ENCODE results near the gene GABARAPL2. TPM values are rescaled to one million over a fixed set of nuclear protein-coding genes. Genes with fewer than 3 reads are reported as not detected.
"Not testable (repeated sequence)": the region's sequence is repeated elsewhere in the genome, so short reads cannot be mapped to it uniquely, and the experiment has no call there.

Gene GABARAPL2, protein sequence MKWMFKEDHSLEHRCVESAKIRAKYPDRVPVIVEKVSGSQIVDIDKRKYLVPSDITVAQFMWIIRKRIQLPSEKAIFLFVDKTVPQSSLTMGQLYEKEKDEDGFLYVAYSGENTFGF
- 31.3 and 34.8 TPM in 2 replicates for total RNA-seq (2014; rRNA removed; shearing (Covaris generic))
- 23.2 and 27.1 TPM in 2 replicates for polyA plus RNA-seq (2014; cell fraction: nucleus; rRNA removed)

DNA sequence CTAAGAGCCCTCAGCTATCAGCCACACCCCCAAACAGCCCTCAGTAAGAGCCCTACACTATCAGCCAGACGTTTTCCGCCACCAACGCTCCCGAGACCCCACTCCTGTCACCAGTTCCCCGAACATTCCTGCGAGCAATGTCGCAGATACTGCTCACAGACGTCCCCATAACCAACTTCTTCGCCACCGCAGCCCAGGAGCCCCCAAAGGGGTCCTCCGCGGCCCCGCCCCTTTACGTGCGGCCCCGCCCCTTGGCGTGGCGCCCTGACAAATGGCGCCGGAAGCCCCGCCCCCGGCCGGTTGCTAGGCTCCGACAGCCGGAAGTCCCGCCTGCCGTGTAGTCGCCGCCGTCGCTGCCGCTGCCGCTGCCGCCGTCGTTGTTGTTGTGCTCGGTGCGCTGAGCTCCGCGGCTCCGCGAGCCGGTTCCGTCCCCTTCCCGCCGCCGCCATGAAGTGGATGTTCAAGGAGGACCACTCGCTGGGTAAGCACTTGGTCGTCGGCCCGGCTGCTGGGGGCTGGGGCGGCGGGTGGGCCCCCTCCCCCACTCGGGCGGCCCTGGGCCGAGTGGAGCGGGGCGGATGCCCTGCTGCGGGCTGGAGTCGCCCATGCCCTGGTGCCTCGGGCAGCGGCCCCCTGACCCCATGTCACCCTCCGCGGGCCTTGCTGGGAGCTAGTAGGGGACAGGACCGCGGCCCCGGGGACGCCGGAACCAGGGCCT is at the start of gene GABARAPL2:
GABARAPL2 (plus strand) TSS at position 340 of the 718 bp plus-strand sequence; CDS start at position 448, 108 bp downstream.
- DNase-seq (ENCODE audit: extremely low read depth, low read depth): peak; percentile 56

DNA sequence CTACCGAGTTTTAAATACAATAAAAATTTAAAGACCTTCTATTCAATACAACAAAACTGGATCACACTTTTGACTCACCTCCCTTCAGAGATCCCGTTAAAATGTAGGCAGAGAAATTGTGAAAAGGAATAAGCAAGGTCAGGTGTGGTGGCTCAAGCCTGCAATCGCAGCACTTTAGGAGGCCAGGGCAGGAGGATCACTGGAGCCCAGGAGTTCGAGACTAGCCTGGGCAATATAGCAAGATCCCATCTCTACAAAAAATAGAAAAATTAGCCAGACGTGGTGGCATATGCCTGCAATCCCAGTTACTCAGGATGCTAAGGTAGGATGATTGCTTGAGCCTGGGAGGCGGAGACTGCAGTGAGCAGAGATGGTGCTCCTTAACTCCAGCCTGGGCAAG is 47.0 kb upstream of the GABARAPL2 start:
- DNase-seq (ENCODE audit: extremely low read depth, low read depth): no peak

DNA sequence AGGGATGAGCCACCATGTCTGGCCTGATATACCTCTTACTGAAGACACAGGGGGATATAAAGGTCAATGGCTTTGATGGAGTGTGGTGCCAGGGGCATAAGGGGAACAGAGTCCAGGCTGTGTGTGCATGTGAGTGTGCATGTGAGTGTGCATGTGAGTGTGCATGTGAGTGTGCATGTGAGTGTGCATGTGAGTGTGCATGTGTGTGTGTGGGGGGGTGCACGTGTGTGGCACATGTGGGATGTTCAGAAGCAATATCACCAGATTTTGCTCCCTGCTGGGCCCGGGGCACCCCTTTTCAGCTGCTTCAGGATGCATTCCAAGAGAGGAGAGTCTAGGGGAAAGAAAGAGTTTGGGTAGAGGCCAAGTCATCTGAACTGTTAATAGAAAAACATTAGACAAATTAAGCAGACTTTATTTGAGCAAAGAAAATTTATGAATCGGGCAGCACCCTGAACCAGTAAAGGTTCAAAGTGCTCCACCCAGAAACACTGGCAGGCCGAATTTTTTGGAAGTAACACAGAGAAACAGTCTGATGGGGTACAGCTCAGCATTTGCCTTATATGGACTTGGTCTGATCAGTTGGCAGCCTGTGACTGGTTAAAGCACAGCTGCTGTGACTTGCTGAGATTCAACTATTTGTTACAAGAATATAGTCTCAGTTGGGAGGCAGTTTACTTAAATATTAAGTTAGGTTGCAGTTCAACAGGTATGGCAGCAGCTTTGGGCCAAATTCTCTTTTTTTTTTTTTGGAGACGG is 40.0 kb upstream of the GABARAPL2 start:
- no peak for DNase-seq (ENCODE audit: extremely low read depth, low read depth)

DNA sequence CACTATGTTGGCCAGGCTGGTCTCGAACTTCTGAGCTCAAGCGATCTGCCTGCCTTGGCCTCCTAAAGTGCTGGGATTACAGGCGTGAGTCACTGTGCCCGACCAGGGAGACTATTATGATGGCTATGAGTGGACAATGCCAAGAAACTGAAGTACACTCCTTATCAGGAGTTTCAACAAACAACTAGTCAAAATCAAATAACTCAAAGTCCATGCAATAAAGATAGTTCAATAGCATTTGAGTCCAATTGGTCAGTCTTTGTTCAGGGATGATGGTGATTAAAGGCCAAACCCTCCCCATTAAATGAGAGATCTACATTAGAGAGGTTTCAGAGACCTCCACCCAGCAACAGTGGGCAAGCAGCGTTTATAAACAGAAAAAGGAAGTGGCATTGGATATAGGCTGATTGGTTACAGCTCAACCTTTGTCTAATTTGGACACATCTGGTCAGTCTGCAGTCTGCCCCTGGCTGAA is 38.3 kb upstream of the GABARAPL2 start:
- no peak for DNase-seq (ENCODE audit: extremely low read depth, low read depth)

DNA sequence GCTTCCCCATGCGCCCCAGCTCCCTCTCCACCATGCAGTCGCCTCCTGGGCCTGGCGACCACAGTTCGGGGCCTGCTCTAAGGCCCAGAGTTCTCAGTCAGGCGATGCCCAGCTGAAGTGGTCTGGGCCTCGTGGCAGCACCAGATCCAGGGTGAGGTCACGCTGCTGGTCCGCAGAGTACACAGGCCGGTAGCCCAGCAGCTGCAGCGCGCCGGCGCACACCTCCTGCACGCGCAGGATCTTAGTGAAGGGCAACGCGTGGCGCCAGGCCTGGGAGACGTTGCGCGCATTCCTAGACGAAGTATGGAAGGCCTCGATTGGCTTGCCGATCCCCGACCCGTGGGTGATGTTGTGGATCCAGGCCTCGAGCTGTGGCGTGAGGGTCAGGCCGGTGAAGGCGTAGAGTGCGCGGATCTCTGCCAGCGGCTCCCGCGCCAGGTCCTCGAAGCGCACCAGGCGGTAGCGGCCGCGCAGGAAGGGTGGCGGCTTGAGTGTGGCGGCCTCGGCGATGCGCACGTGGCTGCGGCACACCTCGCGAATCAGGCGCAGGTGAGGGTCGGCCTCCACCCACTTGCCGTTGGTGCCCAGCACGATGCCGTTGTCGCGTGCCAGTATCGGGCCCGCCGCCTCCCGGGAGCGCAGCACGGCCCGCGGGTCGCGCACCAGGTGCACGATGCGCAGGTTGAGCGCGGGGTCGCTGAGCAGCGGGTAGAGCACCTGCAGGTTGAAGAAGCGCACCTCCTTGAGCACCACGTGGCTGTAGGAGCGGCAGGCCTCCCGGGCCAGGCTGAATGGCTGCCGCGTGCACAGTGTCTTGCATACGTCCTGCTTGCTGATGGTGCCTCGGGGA is 36.9 kb upstream of the GABARAPL2 start:
- DNase-seq (ENCODE audit: extremely low read depth, low read depth): no peak

DNA sequence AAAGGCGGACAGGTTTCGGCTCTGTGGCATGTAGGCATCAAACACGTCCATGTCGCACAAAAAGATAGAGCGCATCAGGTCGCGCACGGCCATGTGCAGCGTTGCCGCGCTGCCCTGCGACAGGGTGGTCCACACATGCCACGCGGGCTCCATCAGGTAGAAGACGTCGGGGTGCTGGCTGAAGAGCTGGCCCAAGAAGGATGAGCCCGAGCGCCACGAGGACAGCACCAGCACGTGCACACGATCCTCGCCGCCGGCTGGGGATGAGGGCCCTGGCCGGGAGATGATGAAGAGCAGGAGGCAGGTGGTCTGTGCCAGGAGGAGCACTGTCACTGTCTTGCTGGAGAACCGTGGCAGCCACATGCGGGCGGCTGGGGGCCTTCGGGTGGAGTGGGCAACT is 36.2 kb upstream of the GABARAPL2 start:
- no peak for DNase-seq (ENCODE audit: extremely low read depth, low read depth)

DNA sequence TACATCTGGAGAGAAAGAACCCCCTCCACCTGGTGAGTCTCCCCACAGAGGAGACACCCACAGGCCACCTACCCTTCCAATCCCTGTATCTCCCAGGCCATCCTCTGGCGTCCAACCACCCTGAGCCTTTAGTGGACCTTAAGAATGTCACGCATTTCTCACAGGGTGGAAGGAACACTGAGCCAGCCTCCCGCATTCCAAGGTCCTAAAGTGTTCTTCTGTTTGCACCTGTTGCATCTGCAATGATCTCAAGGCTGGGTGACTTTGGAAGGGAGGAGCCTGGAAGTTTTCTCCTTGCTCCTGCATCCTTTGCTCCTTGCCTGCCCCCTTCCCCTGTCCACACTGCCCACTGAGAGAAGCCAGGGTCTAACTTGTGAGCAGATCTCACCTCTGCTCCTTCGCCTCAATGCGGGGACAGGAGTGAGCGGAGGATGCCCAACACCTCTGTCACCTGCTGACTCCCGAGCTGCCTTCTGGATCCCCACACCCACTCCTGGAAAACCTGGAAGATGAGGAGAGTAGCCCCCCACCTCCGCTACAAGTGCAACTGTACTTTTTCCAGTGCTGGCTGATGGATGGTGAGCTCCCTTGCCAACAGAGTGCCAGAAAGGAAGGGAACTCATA is 33.9 kb upstream of the GABARAPL2 start:
- DNase-seq (ENCODE audit: extremely low read depth, low read depth): no peak

DNA sequence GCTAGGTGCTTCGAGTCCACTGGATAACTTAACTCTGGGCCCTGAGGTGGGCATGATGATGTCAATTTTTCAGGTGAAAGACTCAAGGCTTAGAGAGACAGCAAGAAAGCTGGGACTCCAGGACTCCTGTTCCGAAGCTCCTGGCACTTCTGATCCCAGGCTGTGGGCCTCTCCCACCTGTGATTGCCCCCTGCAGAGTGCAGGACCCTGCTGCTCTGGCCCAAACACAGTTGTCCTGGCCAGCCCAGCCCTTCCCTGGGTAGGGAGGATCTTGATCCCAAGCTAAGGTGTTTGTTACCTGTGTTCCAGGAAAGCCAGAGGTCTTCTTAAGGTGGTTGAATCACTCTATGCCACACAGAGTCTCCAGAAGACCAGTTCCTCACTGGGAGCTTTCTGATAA is 33.4 kb upstream of the GABARAPL2 start:
- no peak for DNase-seq (ENCODE audit: extremely low read depth, low read depth)

DNA sequence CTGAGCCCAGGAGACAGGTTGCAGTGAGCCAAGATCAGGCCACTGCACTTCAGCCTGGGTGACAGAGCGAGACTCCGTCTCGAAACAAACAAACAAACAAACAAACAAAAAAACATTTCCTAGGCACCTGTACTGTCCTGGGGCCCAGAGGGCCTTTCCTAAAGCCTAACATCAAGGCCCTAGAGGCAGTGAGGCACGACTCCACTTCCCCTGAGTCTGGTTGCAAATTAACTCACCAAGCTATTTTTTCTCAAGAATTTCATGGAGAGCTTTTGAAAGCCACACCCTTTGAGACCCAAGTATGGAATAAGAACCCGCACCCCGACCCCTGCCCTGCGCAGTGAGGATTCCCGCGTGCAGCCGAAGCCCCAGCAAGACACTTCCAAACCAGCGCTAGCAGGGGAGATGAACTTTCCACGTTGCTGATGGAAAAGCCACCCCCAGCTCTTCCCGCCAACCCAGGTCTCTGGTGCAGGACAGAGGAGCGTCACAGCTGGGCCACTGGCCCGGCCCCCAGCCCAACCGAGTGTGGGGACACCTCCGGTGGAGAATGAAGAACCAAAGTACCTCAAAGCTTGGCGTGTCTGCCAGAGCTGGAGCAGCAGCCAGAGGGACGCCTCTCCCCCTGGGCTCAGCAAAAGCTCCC is 31.5 kb upstream of the GABARAPL2 start:
- no peak for DNase-seq (ENCODE audit: extremely low read depth, low read depth)

DNA sequence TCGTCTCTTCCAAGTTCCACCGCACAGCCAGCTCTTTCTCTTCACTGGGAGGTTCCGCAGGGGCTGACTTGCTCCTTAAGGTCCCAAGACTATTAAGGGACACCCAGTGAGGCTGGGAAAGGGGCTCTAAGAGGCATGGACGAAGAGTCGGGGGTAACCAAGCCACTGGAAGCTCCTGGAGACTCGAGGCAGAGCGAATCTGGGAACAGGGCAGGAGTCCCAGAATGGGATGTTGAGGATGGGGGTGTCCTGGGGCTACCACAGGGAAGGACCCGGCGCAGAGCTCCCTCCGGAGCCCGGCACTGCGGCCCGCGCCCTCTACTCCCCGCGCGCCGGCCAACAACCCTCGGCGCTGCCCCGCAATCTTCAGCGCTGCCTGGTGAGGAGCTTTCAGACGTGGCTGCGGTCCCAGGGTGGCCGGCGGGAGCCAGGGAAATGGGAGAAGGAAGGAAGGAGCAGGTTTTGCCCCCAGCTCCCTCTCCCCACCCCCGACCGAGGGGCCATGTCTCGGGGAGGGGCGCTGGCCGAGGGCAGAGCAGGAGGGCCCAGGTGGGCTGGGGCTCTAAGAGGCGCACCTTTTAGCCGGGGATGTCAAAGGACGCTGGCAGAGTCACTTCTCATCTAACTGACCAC is 30.9 kb upstream of the GABARAPL2 start:
- no peak for DNase-seq (ENCODE audit: extremely low read depth, low read depth)

DNA sequence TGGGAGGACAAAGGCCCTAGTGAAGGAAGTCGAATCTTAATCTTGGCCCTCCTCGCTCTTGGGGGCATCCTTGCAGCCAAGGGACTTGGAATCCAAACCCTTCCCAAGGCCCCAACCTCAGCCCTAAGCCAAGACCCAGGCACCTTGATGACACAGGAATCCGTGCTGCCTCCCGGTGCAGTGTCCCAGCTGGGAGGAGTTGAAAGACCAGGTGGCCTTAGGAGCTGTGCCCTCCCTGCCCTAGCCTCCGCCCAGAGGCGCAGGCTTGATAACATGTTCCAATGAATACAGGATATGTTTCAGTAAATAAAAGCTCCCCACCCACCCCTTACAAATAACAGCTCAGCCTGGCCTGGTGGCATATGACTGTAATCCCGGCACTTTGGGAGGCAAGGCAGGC is 30.3 kb upstream of the GABARAPL2 start, which contains the start of gene CHST5:
CHST5 (minus strand) TSS at position 208 of the 400 bp plus-strand sequence. CDS start 5,724 bp downstream, outside the sequence.
- no peak for DNase-seq (ENCODE audit: extremely low read depth, low read depth)

DNA sequence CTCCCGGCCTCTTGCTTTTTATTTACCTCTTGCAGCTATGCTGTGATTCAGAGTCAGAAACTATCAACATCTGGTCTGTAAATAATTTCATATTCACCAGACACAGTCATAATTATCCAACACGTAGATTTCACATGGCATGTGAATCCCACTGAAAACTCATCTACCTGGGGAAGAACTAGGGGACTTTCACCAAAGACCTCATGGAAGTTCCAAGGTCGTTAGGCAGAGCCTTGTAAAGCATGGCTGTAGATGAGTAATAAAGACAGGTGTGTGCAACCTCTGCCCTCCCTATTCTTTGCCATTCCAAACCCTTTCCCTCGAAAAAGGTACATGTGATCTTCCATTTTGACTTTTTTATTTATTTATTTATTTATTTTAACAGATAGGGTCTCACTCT is 28.4 kb upstream of the GABARAPL2 start:
- DNase-seq (ENCODE audit: extremely low read depth, low read depth): no peak

DNA sequence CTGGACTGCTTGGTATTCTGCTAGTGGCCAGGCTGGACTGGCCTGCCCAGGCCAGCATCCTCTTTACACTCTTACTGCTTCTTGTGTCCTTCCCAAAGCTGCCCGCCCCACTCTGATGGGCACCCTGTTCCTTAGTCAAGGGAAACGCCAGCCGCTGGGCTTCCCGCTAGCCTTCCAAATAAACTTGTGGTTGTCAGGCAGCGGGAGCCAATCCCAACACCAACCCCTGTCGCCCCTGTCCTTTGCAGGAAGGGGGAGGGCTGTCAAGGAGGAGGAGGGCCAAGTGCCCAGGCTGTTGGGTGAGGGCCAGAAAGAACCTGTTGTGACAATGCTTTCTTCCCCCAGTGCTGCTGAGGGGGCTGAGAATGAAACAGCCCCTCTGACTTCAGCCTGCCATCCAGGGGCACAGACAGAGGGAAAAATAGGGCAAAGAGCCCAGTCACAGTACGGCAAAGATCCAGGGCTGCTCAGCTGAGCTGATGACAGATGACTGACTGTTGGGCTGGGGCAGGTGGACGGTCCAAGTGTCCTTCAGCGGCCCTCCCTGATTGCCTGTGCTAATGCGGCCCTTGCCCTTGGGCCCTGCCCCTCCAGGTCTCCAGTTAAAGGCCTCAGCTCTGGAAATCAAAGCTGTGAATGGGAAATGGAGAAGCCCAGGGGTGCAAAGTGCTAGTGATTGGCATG is 27.2 kb upstream of the GABARAPL2 start:
- not testable (repeated sequence) for DNase-seq (ENCODE audit: extremely low read depth, low read depth)

DNA sequence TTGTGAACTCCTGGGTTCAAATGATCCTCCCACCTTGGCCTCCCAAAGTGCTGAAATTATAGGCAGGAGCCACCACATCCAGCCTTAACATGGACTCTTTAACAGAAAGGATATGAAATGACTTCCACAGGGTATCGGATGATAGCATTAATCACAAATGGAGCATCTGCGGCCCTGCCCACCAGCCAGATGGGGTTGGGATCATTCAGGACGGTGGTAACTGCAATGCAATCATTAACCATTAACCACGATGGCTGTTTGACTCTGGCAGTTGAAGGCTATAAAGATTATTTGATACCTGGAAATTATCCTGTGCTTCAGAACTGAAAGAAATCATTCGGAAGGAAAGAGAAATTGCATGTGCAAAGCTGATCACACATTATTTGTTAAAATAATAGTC is 24.9 kb upstream of the GABARAPL2 start:
- DNase-seq (ENCODE audit: extremely low read depth, low read depth): no peak

DNA sequence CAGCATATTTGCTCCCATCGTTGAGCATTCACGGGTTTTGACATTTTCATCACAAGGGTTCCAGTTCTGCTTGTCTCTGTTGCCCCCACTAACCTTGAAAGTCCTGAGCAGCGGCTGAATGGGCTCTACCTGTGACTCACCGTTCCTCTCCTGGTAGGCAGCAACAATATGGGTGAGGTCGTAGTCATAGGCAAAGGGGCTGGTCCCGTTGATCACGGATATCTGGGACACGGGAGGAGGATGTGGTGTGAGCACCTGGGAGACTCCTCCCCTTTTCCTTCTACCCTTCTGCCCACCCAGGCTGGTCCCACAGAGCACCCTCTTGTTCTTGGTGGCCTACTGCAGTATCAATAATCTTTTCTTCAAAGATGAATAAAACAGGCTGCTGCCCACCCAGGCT is 23.7 kb upstream of the GABARAPL2 start:
- not testable (repeated sequence) for DNase-seq (ENCODE audit: extremely low read depth, low read depth)

DNA sequence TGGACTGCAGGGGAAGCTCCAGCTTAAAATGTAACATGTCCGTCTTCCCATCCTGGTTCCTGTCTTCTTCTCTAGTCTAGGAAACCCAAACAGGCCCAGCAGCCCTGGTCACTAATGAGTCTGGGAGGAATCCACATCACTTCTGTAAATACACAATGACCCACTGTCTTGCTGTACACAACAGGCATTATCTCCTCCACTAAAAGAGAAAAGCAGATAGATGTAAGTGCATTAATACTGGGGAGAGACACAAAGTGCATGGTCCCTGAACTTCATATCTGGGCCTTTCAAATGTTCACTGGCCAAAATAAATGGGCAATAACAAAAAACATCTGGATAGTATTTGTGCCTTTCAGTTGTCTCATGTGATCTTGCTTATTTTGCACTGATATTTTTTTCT is 20.3 kb upstream of the GABARAPL2 start:
- DNase-seq (ENCODE audit: extremely low read depth, low read depth): not testable (repeated sequence)

DNA sequence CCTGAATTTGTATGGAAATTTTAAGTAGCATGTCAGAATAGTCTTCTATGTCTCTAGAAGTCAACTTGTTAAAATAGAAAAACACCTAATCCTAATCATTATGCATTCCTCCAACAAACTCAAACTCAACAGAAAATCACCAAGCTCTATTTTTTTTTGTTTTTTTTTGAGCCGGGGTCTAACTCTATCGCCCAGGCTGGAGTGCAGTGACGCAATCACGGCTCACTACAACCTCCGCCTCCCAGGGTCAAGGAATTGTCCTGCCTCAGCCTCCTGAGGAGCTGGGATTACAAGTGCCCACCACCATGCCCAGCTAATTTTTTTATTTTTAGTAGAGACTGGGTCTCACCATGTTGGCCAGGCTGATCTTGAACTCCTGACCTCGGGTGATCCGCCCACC is 19.9 kb upstream of the GABARAPL2 start:
- DNase-seq (ENCODE audit: extremely low read depth, low read depth): no peak

DNA sequence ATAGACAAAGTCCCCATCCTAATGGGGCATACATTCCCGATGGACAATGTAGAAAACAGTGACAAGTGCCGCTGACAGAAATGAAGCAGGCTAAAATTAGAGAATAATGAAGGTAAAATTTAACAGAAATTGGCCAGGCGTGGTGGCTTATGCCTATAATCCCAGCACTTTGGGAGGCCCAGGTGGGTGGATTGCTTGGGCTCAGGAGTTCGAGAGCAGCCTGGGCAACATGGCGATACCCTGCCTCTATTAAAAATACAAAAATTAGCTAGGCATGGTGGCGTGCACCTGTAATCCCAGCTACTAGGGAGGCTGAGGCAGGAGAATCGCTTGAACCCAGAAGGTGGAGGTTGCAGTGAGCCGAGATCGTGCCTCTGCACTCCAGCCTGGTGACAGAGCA is 17.7 kb upstream of the GABARAPL2 start:
- DNase-seq (ENCODE audit: extremely low read depth, low read depth): not testable (repeated sequence)
